ENCODE measurements around the gene PHACTR1. TPM values are rescaled to one million over a fixed set of nuclear protein-coding genes. Genes with fewer than 3 reads are reported as not detected.

Gene PHACTR1
- not detected in 5 replicates for total RNA-seq (2022; extraction: Qiagen RNA extraction)

GRCh38 chr6:12716298-12716916 lies at the start of gene PHACTR1:
PHACTR1 (plus strand) TSS chr6:12716767.

GRCh38 chr6:13328076-13328874 lies 611.7 kb downstream of the PHACTR1 start, which contains the start of gene TBC1D7:
TBC1D7 (minus strand) TSS chr6:13328537; CDS start chr6:13326898, 1,639 bp downstream.

